HG02588 (cell line): ENCODE results near the gene MRPL14.
"Not testable (repeated sequence)": the region's sequence is repeated elsewhere in the genome, so short reads cannot be mapped to it uniquely, and the experiment has no call there.

Experiments
- ATAC-seq: cut with Tn5 transposase; IDR thresholded peaks from one replicate; pipeline ENCODE4 v1.9.1; 2021; ENCODE audit warnings: mild to moderate bottlenecking, moderate library complexity; ENCODE audit not compliant: unreplicated experiment

MRPL14 gene

GRCh38 chr6:44102527-44102926 is 24.7 kb downstream of the MRPL14 start:
- ATAC-seq = no peak

- no peak for ATAC-seq
These were observed 25.4 kb downstream of the MRPL14 start for GRCh38 chr6:44101832-44102231.

- ATAC-seq = no peak
These were observed 27.1 kb downstream of the MRPL14 start for GRCh38 chr6:44100088-44100550.

- ATAC-seq = no peak
These were observed 28.1 kb downstream of the MRPL14 start for GRCh38 chr6:44099192-44099591.

- ATAC-seq = no peak
These were observed 29.4 kb downstream of the MRPL14 start for GRCh38 chr6:44097782-44098317.

- ATAC-seq = peak; percentile 57
These were observed 30.6 kb downstream of the MRPL14 start for GRCh38 chr6:44096612-44097011.

GRCh38 chr6:44095243-44095623 is 32.0 kb downstream of the MRPL14 start:
- not testable (repeated sequence) for ATAC-seq

- ATAC-seq = no peak
These were observed 32.6 kb downstream of the MRPL14 start for GRCh38 chr6:44094403-44095242.

- ATAC-seq = no peak
These were observed 33.4 kb downstream of the MRPL14 start for GRCh38 chr6:44093750-44094402.

GRCh38 chr6:44093066-44093465 is 34.2 kb downstream of the MRPL14 start:
- no peak for ATAC-seq

- no peak for ATAC-seq
These were observed 35.0 kb downstream of the MRPL14 start for GRCh38 chr6:44091981-44092884.

- ATAC-seq = not testable (repeated sequence)
These were observed 35.9 kb downstream of the MRPL14 start for GRCh38 chr6:44091356-44091755.

- ATAC-seq = no peak
These were observed 36.8 kb downstream of the MRPL14 start for GRCh38 chr6:44090465-44090864.

- no peak for ATAC-seq
These were observed 38.2 kb downstream of the MRPL14 start for GRCh38 chr6:44088827-44089590.

- ATAC-seq = no peak
These were observed 39.6 kb downstream of the MRPL14 start for GRCh38 chr6:44087623-44088022.

GRCh38 chr6:44086931-44087574 is 40.2 kb downstream of the MRPL14 start:
- ATAC-seq = no peak

GRCh38 chr6:44085219-44085618 is 42.0 kb downstream of the MRPL14 start:
- ATAC-seq = no peak

GRCh38 chr6:44084231-44085014 is 42.8 kb downstream of the MRPL14 start:
- ATAC-seq = no peak

- ATAC-seq = no peak
These were observed 44.4 kb downstream of the MRPL14 start for GRCh38 chr6:44082872-44083321.
